ENCODE measurements around the gene NDUFV2.
A peak's percentile ranks its signal among the peaks of the same experiment; 100 is the strongest.
"Not testable (repeated sequence)": the region's sequence is repeated elsewhere in the genome, so short reads cannot be mapped to it uniquely, and the experiment has no call there.

Gene NDUFV2

DNA sequence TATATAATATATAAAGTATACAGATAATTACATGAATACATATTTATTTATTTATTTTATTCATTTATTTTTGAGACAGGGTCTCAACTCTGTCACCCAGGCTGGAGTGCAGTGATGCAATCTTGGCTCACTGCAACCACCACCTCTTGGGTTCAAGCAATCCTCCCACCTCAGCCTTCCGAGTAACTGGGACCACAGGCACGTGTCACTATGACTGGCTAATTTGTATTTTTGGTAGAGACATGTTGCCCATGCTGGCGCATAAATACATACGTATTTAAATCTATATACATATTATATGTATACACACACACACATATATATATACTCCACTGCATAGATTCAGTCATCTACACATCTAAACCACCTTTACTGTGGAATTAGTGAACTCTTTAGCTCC lies 20.6 kb upstream of the NDUFV2 start:
- Mint-ChIP-seq H3K36me3 (ENCODE audit: low read depth) (no peaks in the 10 kb centered on the region), H3K9me3 (peaks cover 3% of the 10 kb centered on the region), H3K27me3 (no peaks in the 10 kb centered on the region), H3K4me1 (ENCODE audit: low read depth) (peaks cover 39% of the 10 kb centered on the region), H3K4me3 (no peak overlapping the region), H3K27ac (no peak overlapping the region)

DNA sequence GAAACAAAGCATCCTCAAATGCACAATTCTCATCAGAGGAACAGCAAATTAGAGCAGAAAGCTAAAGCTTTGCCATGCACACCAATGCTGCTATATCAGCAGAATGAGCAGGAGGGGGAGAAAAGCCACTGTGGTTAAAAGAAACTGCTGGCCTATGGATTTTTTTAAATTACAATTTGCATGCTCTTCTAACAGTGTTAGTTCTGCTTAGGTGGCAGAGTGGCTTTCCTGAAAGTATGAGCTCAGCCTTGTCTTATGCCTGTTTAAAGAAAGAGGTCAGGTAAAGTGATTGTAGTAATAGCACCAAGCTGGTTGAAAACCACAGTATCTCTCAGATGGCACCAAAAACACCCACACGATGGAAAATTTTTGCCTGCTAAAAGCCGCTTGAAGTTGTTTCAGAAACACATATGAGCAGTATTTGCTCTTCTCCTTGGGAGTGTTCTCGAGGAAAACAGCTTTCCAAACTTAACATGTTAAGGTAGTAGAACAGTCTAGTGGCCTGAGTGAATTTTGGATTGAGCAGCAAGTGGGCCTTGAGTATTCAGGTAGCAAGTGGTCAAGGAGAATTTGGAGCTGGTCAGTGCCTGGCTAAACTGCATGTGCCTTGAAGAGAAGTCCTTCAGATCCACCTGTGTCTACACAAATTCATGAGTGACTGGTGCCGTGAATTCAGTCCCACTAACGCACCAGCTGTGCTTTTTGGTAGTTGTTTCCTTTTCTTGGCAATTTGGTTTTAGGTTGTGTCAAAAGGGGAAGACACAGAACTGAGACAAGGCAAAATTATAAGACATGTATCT lies 19.6 kb upstream of the NDUFV2 start:
- Mint-ChIP-seq H3K27ac (peak overlapping the region; percentile 93), H3K27me3 (no peaks in the 10 kb centered on the region), H3K4me1 (ENCODE audit: low read depth) (peaks cover 44% of the 10 kb centered on the region), H3K9me3 (peaks cover 3% of the 10 kb centered on the region), H3K36me3 (ENCODE audit: low read depth) (no peaks in the 10 kb centered on the region), H3K4me3 (peak overlapping the region; percentile 67)

DNA sequence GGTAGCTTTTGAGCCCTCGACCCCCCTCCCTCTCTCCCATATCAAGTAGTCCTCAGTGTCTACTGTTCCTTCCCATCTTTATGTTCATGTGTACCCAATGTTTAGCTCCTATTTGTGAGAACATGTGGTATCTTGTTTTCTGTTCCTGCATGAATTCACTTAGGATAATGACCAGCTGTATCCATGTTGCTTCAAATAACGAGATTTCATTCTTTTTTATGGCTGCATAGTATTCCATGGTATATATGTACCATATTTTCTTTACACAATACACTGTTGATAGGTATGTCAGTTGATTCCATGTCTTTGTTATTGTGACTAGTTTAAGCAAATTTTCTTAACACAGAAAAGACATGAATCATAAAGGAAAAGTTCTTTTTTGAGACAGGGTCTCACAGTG lies 16.5 kb upstream of the NDUFV2 start:
- H3K9me3 Mint-ChIP-seq: peaks cover 3% of the 10 kb centered on the region
- H3K36me3 Mint-ChIP-seq (ENCODE audit: low read depth): no peaks in the 10 kb centered on the region
- H3K4me1 Mint-ChIP-seq (ENCODE audit: low read depth): peaks cover 64% of the 10 kb centered on the region
- no peaks in the 10 kb centered on the region for H3K27me3 Mint-ChIP-seq
- no peak overlapping the region for H3K27ac Mint-ChIP-seq
- H3K4me3 Mint-ChIP-seq: no peak overlapping the region

DNA sequence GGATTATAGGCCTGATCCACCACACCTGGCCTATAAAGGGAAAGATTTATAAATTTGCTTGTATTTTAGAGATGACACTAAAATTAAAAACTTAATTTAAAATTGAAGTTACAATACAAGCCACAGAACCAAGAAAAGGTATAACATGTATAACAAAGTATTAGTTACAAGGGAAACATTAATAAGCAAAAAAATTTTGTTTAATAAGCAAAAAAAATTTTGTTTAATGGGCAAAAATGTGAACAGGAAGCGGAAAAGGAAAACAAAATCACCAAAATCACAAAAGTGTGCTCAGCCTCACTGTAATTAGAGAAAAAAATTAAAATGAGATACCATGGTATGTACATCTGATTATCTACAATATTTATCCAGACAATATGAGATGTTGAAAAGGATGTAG lies 15.9 kb upstream of the NDUFV2 start:
- Mint-ChIP-seq H3K9me3 (peaks cover 3% of the 10 kb centered on the region), H3K36me3 (ENCODE audit: low read depth) (no peaks in the 10 kb centered on the region), H3K27ac (peak overlapping the region; percentile 16), H3K27me3 (no peaks in the 10 kb centered on the region), H3K4me3 (no peak overlapping the region), H3K4me1 (ENCODE audit: low read depth) (peaks cover 67% of the 10 kb centered on the region)

DNA sequence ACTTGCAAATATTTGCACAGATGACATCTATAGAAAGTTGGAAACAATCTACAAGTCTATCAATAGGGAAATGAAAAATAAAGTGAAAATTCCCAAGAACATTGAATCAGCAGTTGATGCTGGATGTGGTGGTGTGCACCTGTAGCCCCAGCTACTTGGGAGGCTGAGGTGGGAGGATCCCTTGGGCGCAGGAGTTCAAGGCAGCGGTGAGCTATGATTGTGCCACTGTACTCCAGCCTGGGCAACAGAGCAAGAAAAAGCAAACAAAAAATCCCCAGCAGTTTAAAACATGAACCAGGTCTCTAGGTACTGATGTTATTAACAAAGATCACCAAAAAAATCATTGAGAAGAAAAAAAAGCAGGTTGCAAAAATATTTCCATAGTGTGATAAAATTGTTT lies 15.4 kb upstream of the NDUFV2 start:
- Mint-ChIP-seq H3K27ac (peak overlapping the region; percentile 16), H3K27me3 (no peaks in the 10 kb centered on the region), H3K4me3 (no peak overlapping the region), H3K36me3 (ENCODE audit: low read depth) (no peaks in the 10 kb centered on the region), H3K9me3 (peaks cover 3% of the 10 kb centered on the region), H3K4me1 (ENCODE audit: low read depth) (peaks cover 68% of the 10 kb centered on the region)

DNA sequence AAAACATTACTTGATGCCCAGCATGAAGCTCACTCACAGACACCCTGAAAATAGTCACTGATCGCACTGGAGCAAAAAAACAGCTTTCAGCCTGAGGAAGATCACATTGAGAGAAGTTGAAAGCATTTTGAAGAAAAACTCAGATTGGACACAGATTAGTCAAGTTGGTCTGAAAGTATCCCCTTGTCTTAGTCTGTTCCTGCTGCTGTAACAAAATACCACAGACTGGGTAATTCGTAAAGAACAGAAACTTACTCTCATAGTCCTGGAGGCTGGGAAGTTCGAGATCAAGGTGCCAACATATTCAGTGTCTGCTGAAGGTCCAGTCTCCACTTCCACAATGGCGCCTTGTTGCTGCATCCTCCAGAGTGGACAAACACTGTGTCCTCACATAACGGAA lies 14.2 kb upstream of the NDUFV2 start:
- no peaks in the 10 kb centered on the region for H3K27me3 Mint-ChIP-seq
- H3K27ac Mint-ChIP-seq: peak overlapping the region; percentile 83
- H3K4me1 Mint-ChIP-seq (ENCODE audit: low read depth): peaks cover 68% of the 10 kb centered on the region
- peaks cover 3% of the 10 kb centered on the region for H3K9me3 Mint-ChIP-seq
- no peaks in the 10 kb centered on the region for H3K36me3 Mint-ChIP-seq (ENCODE audit: low read depth)
- no peak overlapping the region for H3K4me3 Mint-ChIP-seq

DNA sequence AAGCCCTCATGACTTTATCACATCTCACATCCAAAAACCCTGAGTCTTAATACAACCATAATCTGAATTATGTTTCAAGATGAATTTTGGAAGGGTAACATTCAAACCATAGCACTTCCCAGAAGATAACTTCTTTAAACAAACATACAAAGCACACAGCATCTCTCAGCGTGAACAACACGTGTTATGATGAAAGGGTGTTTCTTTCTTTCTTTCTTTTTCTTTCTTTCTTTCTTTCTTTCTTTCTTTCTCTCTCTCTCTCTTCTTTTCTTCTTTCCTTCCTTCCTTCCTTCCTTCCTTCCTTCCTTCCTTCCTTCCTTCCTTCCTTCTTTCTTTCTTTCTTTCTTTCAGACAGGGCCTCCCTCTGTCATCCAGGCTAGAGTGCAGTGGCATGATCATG lies 13.8 kb upstream of the NDUFV2 start:
- Mint-ChIP-seq H3K27ac (peak overlapping the region; percentile 83), H3K4me1 (ENCODE audit: low read depth) (peaks cover 65% of the 10 kb centered on the region)
- H3K4me3 Mint-ChIP-seq; H3K27me3 Mint-ChIP-seq; H3K9me3 Mint-ChIP-seq; H3K36me3 Mint-ChIP-seq (ENCODE audit: low read depth): not testable (repeated sequence)

DNA sequence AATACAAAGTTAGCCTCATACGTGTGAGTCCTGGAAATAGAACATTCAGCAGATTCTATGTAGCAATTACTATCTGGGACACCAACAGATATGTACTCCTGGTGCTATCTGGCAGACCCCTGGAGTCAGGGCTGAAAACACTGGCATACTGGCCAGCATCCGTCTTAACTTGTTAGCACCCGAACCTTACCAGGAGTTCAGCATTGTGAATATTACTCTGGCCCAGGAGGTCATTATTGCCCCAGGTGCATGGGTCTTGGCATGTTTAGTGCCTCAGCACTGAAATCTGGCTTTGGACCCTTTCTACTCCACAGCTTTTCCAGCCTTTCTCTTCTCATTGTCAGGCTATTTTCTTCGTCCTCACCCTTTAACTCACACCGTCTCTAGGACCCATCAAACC lies 11.9 kb upstream of the NDUFV2 start:
- Mint-ChIP-seq H3K36me3 (ENCODE audit: low read depth) (no peaks in the 10 kb centered on the region), H3K4me3 (peak overlapping the region; percentile 78), H3K4me1 (ENCODE audit: low read depth) (peaks cover 79% of the 10 kb centered on the region), H3K27me3 (no peaks in the 10 kb centered on the region), H3K27ac (peak overlapping the region; percentile 96), H3K9me3 (peaks cover 3% of the 10 kb centered on the region)

DNA sequence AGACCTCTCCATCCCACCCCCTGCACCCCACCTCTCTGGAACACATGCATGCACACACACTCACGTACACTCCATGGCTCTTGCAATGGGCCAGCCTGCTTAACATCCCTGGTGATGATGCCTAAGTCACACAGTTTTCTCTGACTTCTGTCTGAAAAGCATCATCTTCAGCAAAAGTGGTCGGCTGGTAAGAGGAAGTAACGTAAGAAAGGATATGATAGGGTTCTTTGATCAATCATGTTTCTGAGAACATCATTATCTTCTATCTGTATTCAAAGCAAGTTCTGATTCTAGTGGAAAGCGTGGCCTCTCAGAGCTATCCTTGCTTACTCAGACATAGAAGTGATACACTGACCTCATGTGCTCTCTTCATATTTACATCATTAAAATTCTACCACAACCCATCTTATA lies 11.4 kb upstream of the NDUFV2 start:
- H3K9me3 Mint-ChIP-seq: peaks cover under 1% of the 10 kb centered on the region
- peaks cover 81% of the 10 kb centered on the region for H3K4me1 Mint-ChIP-seq (ENCODE audit: low read depth)
- H3K27me3 Mint-ChIP-seq: no peaks in the 10 kb centered on the region
- H3K36me3 Mint-ChIP-seq (ENCODE audit: low read depth): no peaks in the 10 kb centered on the region
- peak overlapping the region; percentile 78 for H3K4me3 Mint-ChIP-seq
- H3K27ac Mint-ChIP-seq: peak overlapping the region; percentile 96

DNA sequence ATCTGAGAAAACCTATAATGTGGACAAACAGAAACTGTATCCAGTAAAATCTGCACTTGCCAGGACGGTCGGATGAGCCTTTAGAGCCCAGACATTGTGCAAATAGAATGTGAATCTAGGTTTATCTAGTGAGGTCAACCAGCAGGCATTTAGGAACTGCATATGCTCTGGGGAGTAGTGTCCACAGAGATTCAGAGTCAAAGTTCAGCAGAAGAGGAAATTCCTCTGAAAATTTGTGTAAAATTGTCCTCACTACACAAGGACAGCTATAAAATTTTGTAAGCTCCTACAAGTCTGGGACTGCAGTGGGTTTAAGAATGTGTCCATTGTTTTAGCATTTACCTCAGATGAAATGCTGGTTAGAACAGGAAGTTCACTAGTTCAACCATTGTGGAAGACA lies 9.8 kb upstream of the NDUFV2 start:
- Mint-ChIP-seq H3K27me3 (no peaks in the 10 kb centered on the region), H3K9me3 (no peaks in the 10 kb centered on the region), H3K27ac (peak overlapping the region; percentile 41), H3K4me1 (ENCODE audit: low read depth) (peaks cover 86% of the 10 kb centered on the region), H3K4me3 (no peak overlapping the region), H3K36me3 (ENCODE audit: low read depth) (no peaks in the 10 kb centered on the region)

DNA sequence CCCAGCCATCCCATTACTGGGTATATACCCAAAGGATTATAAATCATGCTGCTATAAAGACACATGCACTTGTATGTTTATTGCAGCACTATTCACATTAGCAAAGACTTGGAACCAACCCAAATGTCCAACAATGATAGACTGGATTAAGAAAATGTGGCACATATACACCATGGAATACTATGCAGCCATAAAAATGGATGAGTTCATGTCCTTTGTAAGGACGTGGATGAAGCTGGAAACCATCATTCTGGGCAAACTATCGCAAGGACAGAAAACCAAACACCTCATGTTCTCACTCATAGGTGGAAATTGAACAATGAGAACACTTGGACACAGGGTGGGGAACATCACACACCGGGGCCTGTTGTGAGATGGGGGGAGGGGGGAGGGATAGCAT lies 9.4 kb upstream of the NDUFV2 start:
- H3K9me3 Mint-ChIP-seq; H3K36me3 Mint-ChIP-seq (ENCODE audit: low read depth); H3K4me3 Mint-ChIP-seq; H3K27me3 Mint-ChIP-seq: not testable (repeated sequence)
- Mint-ChIP-seq H3K27ac (peak overlapping the region; percentile 56), H3K4me1 (ENCODE audit: low read depth) (peaks cover 87% of the 10 kb centered on the region)

DNA sequence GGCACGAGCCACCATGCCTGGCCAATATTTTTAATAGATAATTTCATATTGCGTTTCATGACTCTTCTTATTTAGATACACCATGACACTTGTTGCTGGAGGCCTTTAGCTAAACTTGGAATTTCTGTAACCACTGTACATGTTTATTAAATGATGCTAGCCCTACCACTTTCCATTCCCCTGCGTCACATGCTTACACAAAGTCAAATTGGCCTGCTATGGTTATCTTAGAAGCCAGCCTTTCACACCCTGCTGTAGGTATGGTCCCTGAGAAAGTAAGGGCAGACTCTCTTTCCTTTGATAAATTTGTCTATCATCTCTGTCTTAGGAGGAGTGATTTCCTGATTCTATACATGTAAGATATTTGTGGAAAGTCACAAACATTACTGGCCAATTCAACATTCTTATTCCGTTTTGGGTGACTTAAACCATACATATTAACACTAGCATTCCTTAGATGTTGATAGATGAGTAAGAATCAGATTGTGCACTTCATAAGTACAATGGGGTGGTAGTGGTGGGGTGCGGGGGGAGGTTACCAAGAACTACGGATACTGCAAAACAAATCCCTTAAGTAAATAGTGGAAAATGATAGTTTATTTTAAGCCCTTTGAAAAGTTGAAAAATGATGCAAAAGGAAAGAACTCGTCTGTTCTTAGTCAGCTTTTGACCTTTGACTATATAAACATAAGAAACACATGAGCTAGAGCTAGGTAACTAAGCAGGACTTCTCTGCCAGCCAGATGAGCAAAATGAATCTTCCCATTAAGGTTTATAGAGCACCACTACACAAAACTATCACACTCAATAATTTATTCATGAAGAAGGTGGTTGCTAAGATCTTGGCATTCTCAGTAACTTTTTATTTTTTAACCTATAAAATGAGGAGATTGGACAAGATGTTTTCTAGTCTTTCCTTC lies 7.9 kb upstream of the NDUFV2 start:
- H3K27ac Mint-ChIP-seq: peak overlapping the region; percentile 99
- no peaks in the 10 kb centered on the region for H3K36me3 Mint-ChIP-seq (ENCODE audit: low read depth)
- H3K27me3 Mint-ChIP-seq: no peaks in the 10 kb centered on the region
- H3K4me3 Mint-ChIP-seq: peak overlapping the region; percentile 79
- H3K4me1 Mint-ChIP-seq (ENCODE audit: low read depth): peaks cover 75% of the 10 kb centered on the region
- H3K9me3 Mint-ChIP-seq: no peaks in the 10 kb centered on the region

DNA sequence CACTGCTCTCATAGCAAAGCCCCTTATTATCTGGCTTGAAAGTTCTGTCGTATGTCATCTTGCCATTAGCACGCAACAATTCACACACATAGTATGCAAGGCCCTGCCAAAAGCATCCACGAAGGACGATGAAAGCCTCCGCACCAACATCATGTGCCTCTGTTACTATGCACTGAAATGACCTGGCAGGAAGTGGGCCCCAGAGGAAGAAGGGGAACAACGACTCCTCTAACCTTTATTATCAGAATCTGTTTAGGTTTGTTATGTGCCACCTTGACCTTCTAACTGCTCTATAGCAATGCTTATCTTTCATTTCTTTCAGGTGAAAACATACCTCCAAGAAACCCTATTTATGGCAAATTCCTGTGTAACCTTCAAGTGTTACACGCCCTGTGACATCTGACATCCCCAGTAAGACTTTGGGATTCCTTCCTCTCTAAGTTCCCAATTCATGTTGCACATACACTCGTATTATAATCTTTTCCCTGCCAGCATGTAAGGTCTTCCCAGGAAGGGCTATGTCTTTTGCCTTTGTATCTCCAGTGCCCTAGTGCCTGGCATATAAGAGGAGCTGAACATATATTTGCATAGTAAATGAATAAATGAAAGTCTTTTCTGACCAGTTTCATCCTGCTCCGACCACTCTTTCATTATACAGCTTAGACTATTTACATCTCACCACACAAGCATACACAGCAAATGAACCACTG lies 7.0 kb upstream of the NDUFV2 start:
- no peaks in the 10 kb centered on the region for H3K27me3 Mint-ChIP-seq
- no peaks in the 10 kb centered on the region for H3K36me3 Mint-ChIP-seq (ENCODE audit: low read depth)
- H3K27ac Mint-ChIP-seq: peak overlapping the region; percentile 99
- H3K4me1 Mint-ChIP-seq (ENCODE audit: low read depth): peaks cover 69% of the 10 kb centered on the region
- H3K9me3 Mint-ChIP-seq: no peaks in the 10 kb centered on the region
- H3K4me3 Mint-ChIP-seq: peak overlapping the region; percentile 79

DNA sequence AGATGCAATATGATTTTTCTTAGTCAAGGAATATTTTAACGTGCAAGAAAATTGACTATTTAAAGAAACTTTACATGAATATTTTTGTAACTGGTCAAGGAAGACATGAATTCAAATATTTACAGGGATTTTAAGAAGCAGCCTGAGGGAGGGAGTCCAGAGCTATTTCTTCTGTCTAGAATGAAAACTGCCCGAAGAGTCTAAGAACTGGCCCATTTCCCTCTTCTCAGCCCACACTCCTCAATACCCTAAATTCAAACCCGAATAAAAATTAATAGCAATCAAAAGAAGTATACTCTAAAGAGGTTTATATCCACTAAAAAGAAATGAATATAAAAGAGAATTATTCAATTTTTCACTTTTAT lies 6.5 kb upstream of the NDUFV2 start:
- Mint-ChIP-seq H3K27me3 (no peaks in the 10 kb centered on the region), H3K4me1 (ENCODE audit: low read depth) (peaks cover 67% of the 10 kb centered on the region), H3K4me3 (peak overlapping the region; percentile 79), H3K27ac (peak overlapping the region; percentile 99), H3K36me3 (ENCODE audit: low read depth) (no peaks in the 10 kb centered on the region), H3K9me3 (no peaks in the 10 kb centered on the region)

DNA sequence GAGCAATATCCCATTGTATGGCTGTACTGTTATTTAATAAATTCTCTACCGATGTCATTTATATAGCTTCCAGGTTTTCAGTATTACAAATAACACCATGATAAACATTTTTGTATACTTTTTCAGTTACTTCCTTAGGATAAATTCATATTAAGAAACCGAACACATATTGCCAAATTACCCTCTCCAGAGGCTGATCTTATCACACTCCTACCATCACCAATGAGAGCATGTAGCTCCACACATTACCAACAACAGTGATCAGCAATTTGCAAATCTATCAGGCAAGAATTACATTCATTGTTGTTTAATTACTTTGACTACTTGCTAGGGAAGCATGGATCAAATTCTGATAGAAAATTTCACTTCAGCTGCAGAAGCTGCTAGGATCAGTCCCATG lies 5.8 kb upstream of the NDUFV2 start:
- no peak overlapping the region for H3K4me3 Mint-ChIP-seq
- H3K27me3 Mint-ChIP-seq: no peaks in the 10 kb centered on the region
- no peaks in the 10 kb centered on the region for H3K36me3 Mint-ChIP-seq (ENCODE audit: low read depth)
- H3K27ac Mint-ChIP-seq: peak overlapping the region; percentile 82
- no peaks in the 10 kb centered on the region for H3K9me3 Mint-ChIP-seq
- H3K4me1 Mint-ChIP-seq (ENCODE audit: low read depth): peaks cover 65% of the 10 kb centered on the region

Data from stimulated activated naive CD8-positive, alpha-beta T cell treated with anti-CD3 and anti-CD28 coated beads, Interleukin-15, Interleukin-2, amounts not matched to agents 100 ng/mL and 50 ng/mL, for 24 hours (primary cell).